Kidney tubule cell (primary cell): ENCODE results near the gene TTC28.

Experiments
- DNase-seq: peaks from one replicate; pipeline ENCODE4 v3.0.0-alpha.2; 2018; ENCODE audit warnings: low spot score

Gene TTC28

DNA sequence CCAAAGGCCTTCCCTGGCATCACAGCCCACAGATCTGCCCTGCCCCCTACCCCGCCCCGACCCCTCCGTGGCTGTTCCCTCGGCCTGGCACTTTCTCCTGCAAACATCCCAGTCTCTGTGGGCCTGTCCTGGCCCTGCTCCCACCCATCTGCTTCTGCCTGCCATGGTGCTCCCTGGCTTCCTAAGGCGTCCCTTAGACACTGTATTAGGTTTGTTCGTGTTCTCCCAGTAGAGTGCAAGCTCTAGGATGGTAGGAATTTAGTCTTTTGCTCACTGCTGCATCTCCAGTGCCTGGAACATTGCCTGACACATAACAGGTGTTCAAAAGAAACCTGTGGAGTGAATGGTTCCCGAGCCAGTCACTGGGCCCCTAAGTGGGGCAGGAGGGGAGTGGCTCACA is 690.9 kb downstream of the TTC28 start:
- DNase-seq: no peak

DNA sequence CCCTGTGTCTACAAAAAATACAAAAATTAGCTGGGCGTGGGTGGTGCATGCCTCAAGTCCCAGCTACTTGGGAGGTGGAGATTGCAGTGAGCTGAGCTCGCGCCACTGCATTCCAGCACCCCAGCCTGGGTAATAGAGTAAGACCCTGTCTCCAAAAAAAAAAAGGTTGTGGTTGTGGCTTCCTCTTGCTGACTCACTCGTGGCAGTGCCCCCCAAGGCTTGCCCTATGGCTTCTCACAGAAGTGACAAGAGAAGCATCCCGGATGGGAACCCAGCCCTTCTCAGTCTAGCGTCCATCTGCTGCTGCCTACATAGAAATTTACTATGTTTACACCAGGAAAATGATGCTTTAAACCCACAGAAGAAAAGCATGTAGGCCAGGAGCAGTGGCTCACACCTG is 692.1 kb downstream of the TTC28 start:
- DNase-seq: peak; percentile 72

- DNase-seq: no peak
Observed at GRCh38 chr22:27986937-27987336, 692.7 kb downstream of the TTC28 start.

DNA sequence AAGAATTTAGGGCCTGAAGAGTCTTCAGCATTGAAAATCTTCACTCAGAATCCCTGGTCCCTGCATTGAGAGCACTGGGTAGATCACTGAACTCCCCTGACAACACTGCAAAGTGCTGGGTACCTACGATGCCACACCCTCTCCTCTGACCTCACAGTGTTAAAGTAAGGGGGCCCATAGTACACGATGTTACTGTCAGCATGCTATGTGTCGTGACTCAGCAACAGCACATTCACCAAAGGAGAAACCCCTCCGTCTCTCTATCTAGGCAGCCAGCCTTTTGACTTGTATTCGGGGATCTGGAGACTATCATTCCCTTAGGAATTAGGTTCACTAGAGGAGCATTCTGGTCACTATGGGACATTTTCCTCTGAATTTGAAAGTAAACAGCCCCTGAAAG is 693.2 kb downstream of the TTC28 start:
- no peak for DNase-seq

- no peak for DNase-seq
Observed at GRCh38 chr22:27985323-27986275, 694.0 kb downstream of the TTC28 start.

DNA sequence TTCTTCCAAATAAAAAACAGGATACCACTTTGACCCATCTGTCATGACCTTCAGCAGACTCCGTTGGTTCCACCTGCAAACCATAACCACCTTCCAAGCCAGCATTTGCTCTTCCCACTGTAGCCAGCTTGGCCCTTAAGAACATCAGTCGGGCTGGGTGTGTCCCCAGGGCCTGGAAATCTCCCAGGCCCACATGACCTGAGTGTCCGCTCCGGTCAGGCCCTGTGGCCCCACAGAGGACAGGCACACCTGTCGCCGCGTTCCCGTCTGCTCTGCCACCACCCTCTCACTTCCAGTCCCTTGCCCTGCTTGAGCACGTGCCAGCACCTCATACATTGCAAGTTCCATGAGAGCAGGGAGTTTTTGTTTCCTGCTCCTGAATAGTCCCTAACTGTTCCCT is 694.9 kb downstream of the TTC28 start:
- DNase-seq: no peak

DNA sequence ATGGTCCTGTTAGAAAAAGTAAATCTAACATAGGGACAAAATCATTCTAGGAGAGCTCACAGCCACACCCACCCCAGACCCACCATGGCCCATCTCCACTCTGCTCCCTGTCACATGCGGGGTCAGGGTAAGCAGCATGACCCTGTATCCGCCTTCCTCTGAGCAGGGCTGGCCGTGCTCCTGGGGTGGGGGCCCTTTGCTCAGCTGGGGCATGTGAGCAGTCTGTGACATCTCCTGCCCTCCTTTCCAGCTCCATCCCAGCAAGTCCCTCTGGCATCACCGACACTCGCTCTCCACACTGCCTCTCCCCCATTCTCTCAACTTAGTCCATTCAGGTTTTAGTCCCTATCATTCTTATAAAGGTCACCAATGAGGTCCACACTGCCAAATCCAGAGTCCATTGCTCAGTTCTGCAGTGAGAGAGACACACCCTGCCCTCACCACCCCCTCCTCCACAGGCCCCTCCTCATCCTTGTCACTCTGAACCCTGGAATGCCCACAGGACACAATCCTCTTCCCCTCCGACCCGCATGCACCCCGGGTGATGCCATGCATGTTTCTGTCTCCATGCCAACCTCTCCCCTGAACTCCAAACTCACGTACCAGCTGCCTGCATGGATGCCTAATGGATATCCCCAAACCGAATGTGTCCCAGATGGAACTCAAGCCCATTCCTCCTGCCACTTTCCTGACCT is 695.5 kb downstream of the TTC28 start:
- DNase-seq: no peak

- DNase-seq: no peak
Observed at GRCh38 chr22:27983361-27983791, 696.3 kb downstream of the TTC28 start.

DNA sequence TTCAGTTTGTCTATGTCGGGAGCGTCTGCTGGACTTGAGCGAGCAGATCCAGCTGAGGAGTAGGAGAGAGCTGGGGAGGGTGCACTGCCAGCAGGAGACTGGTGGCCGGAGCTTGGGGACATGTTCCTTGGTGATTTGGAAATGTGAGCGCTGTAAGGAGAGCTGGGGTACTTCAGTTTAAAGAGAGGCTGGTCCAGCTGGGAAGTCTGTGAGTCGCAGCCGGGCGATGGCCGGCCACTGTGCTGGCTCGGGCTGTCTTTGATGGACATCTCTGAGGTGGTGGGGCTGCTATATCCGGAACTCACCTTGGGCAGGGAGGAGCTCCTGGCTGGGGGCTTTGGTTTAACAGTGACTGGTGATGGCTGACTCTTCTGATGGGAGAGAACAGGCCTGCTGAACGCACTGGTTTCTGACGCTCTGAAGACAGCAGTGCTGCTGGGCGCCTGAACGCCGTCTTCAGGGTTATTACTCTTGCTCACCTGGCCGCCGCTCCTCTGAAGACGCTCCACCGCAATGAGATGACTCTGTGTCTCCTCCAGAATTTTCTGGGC is 696.9 kb downstream of the TTC28 start:
- DNase-seq: no peak

- no peak for DNase-seq
Observed at GRCh38 chr22:27982106-27982505, 697.5 kb downstream of the TTC28 start.

GRCh38 chr22:27980424-27981148 is 699.1 kb downstream of the TTC28 start:
- DNase-seq: no peak

DNA sequence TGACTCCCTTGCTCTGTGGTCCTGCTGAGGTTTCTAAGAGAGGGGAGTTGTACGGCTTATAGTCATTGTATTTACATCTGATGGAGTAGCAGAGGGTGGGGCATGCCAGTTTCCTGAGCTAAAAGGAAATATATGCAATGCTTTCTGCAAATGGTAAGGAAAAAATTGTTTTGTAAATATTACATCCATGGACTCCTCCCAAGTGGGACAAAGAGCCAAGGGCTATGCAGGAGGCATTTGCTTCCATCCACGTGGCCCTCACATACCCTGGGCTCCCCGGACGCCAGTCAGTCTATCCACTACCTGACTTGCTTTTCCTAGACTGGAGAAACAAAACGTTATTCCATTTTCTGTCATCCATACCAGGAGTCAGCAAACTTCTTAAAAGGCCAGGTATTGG is 700.8 kb downstream of the TTC28 start:
- no peak for DNase-seq

GRCh38 chr22:27978317-27978716 is 701.3 kb downstream of the TTC28 start:
- no peak for DNase-seq

- no peak for DNase-seq
Observed at GRCh38 chr22:27976586-27976985, 703.1 kb downstream of the TTC28 start.

- no peak for DNase-seq
Observed at GRCh38 chr22:27975381-27976013, 704.1 kb downstream of the TTC28 start.

GRCh38 chr22:27973846-27974245 is 705.8 kb downstream of the TTC28 start:
- DNase-seq: no peak

- no peak for DNase-seq
Observed at GRCh38 chr22:27972732-27973698, 706.6 kb downstream of the TTC28 start.

DNA sequence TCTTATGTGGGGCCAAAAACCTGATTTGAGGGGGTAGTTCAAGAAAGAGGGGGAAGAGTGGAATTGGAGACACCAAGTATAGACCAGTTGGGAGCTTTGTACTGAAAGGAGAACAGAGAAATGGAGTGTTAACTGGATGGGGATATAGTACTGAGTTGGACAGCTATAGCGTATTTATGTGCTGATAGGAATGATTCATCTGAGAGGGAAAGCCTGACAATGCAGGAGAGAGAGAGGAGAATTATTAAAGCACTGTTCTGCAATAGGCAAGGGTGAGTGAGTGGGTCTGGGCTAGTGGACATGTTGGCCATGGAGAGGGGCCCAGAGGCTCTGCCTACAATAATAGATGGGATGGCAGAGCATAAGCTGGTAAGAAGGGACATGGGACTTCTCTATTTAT is 707.7 kb downstream of the TTC28 start:
- DNase-seq: no peak

GRCh38 chr22:27970596-27971220 is 708.9 kb downstream of the TTC28 start:
- DNase-seq: no peak
